Subcutaneous adipose tissue (tissue), 4 donors: ENCODE results near the gene KRTDAP. TPM values are rescaled to one million over a fixed set of nuclear protein-coding genes. Genes with fewer than 3 reads are reported as not detected.

Experiments
- total RNA-seq, 4 donors: library from RNA; depleted of rRNA; stranded (reverse); fragments of >200 nt; gene quantifications; one replicate each; pipeline ENCODE4 v1.1.0, GENCODE V29; 2016
- TF ChIP-seq, protein P1 (sequence below): fragments of 450-650 bp; IDR thresholded peaks from one replicate; pipeline ENCODE4 v1.5.1; 2016; ENCODE audit warnings: low read depth, mild to moderate bottlenecking, control low read depth, antibody characterized with exemption, moderate library complexity

The KRTDAP gene
- total RNA-seq, 4 donors from 2014 or later, result not detected

DNA sequence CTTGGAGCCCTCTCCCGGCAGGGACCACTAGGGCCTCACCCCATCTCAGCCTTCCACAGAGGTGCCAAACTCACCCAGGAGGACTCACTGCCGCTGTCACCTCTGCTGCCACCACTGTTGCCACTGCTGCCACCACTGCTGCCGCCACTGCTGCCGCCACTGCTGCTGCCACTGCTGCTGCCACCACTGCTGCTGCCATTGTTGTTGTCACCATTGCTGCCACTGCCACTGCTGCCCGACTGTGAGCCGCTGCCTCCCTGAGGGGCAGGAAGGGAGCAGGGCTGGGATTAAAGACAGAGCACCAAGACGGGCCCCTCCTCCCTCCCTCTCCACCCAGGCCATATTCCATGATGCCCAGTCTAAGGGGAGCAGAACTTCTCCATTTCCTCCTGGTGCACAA, 21.1 kb upstream of the KRTDAP start:
- TF ChIP-seq, protein P1, sequence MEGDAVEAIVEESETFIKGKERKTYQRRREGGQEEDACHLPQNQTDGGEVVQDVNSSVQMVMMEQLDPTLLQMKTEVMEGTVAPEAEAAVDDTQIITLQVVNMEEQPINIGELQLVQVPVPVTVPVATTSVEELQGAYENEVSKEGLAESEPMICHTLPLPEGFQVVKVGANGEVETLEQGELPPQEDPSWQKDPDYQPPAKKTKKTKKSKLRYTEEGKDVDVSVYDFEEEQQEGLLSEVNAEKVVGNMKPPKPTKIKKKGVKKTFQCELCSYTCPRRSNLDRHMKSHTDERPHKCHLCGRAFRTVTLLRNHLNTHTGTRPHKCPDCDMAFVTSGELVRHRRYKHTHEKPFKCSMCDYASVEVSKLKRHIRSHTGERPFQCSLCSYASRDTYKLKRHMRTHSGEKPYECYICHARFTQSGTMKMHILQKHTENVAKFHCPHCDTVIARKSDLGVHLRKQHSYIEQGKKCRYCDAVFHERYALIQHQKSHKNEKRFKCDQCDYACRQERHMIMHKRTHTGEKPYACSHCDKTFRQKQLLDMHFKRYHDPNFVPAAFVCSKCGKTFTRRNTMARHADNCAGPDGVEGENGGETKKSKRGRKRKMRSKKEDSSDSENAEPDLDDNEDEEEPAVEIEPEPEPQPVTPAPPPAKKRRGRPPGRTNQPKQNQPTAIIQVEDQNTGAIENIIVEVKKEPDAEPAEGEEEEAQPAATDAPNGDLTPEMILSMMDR, result no peak

DNA sequence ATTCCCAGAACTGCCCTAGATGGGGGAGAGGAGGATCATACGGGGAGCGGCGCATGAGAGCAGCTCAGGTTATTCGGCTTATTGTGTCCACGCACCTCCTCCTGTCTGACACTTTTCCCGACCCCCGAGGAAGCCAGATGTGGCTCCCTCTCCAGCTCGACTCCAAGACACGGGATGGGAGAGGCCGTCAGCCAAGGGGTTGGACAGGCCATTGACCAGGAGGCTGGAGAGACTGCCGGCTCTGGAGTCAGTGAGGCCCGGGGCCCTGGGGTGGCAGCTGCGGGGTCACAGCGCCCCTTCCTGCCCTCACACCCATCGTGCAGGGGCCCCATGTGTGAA, 20.3 kb upstream of the KRTDAP start:
- TF ChIP-seq, protein P1, result no peak

DNA sequence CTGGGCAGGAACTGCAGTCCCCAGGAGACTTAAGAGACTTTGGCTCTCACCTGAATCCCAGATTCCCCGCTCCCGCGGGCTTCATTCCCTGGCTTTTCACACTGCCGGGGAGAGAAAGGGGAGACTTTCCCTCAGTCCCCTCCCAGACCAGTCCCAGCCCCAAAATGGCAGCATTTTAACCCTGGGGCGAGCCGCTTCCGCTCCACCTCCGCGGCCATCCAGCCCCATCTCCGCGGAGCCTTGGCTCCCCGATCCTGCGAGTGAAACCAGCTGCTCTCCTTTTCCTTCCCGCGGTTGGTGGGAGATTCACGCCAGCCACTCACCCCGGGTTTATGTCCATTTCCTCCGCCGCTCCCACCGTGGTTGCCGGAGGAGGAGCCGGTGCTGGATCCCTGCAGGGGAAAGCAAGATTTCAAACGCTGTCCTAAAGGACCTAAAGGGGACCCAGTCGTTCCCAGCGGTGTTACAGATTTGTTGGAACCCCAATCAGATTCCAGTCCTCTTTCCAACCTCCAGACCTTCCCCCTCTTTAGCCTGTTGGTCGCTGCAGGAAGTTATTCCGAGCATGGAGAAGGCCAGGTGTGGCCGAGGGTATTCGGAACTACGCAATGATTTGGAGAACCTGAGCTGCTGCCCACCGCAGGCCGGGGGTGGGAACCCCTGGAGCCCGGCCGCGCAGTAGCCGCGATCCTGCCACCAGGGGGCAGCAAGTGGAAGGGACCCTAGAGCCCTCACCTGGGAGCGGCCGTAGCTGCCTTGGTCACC, 19.8 kb upstream of the KRTDAP start:
- TF ChIP-seq, protein P1, result no peak

DNA sequence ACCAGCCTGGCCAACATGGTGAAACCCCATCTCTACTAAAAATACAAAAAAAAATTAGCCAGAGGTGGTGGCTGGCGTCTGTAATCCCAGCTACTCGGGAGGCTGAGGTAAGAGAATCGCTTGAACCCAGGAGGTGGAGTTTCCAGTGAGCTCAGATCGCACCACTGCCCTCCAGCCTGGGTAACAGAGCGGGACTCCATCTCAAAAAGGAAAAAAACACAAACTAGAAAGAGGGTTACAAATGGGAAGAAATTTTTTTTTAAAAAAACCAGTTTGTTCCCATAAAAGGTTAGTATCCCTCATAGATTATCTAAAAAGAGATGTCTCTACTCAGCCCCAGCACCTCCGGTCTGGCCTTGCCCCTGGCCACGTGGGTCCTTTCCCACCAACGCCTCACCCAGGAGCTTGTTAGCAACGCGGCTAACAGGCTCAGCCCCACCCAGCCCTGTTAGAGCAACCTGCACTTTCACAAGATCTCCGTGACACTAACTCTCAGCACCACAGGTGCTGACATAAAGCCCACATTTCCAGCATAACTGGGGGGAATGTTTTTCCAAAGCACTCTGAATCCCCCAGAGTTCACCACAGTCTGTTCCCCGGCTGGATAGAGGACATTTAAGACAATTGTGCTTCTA, 18.9 kb upstream of the KRTDAP start:
- TF ChIP-seq, protein P1, result no peak

DNA sequence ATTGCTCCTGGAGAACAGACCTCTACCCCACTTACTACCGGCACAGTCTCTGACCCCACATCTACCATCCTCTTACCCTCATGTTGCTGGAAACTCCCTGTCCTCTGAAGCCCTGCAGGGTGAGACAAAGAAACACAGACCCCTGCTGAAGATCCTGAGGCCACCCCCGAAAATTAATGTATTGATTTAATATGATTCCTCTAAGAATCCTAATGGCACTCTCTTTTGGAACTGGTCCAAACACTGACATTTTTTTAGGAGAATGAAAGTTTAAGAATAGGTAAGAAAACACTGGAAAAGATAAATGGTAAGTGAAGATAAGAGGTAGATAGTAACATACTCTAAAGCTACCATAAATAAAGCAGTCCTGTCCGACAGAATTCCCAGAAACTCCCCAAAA, 17.9 kb upstream of the KRTDAP start:
- TF ChIP-seq, protein P1, result no peak

DNA sequence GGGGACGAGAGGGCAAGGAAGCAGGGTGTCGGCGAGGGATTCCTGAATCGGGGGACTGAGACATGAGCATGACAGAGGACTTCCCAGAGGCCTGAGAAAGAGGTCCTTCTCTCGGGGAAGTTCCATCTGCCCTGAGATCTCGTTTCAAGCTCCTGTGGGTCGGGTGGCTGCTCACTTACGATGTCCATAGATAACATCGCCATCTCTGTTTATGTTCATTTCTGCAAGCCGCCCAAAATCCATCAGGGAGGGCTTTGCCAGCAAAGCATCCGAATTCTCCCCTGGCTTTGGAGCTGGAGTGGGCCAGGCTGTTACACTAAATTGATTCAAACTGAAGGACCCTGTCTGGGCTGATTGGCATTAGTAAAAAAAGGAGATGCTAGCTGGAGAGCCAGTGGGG, 17.3 kb upstream of the KRTDAP start:
- TF ChIP-seq, protein P1, result no peak

DNA sequence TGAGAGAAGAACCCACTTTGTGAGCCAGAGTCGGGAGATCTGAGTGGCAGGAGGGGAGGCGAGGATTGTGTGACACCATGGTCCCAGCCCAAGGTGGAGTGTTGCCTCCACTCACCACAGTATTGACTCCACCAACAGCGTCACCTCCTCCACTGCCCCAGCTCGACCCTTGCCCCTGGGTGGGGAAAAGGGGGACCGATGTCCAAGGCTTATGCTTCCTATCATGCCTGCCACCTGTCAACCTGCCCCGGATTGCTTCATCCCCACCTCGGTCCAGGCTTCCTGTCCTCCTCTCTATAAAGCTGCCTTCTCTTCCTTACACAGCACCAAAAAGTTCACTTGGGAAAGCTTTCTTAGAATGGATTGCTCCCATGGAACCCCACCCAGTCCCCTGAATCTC, 15.7 kb upstream of the KRTDAP start:
- TF ChIP-seq, protein P1, result no peak
